IPS DF 4.7 (cell line): Measurements from ENCODE around the gene EMC9.
"Not testable (repeated sequence)": the region's sequence is repeated elsewhere in the genome, so short reads cannot be mapped to it uniquely, and the experiment has no call there.

Source experiments
- DNase-seq: peaks from one replicate; pipeline ENCODE4 v3.0.0-alpha.2; 2013; ENCODE audit warnings: low spot score; ENCODE audit errors: extremely low read depth

Gene EMC9

GRCh38 chr14:24110523-24110922 lies 30.9 kb downstream of the EMC9 start:
- DNase-seq: no peak

GRCh38 chr14:24110060-24110459 lies 31.3 kb downstream of the EMC9 start:
- DNase-seq: no peak

GRCh38 chr14:24108336-24108874 lies 33.0 kb downstream of the EMC9 start:
- no peak for DNase-seq

GRCh38 chr14:24106672-24107271 lies 34.6 kb downstream of the EMC9 start:
- no peak for DNase-seq

- not testable (repeated sequence) for DNase-seq
Measured at GRCh38 chr14:24105609-24106239, 35.7 kb downstream of the EMC9 start.

GRCh38 chr14:24103451-24103850 lies 37.9 kb downstream of the EMC9 start:
- DNase-seq: no peak

- DNase-seq: no peak
Measured at GRCh38 chr14:24102357-24103048, 38.9 kb downstream of the EMC9 start.

GRCh38 chr14:24100982-24101494 lies 40.4 kb downstream of the EMC9 start:
- no peak for DNase-seq

GRCh38 chr14:24100197-24100981 lies 41.0 kb downstream of the EMC9 start:
- DNase-seq: no peak

GRCh38 chr14:24098927-24099813 lies 42.2 kb downstream of the EMC9 start:
- no peak for DNase-seq

GRCh38 chr14:24098229-24098926 lies 43.0 kb downstream of the EMC9 start:
- DNase-seq: no peak

GRCh38 chr14:24096545-24097181 lies 44.7 kb downstream of the EMC9 start:
- DNase-seq: no peak

GRCh38 chr14:24095271-24096068 lies 45.9 kb downstream of the EMC9 start:
- DNase-seq: no peak

GRCh38 chr14:24094841-24095270 lies 46.5 kb downstream of the EMC9 start:
- DNase-seq: no peak

GRCh38 chr14:24093901-24094840 lies 47.2 kb downstream of the EMC9 start, which contains the start of gene PCK2:
Gene PCK2, plus strand, starts transcription at chr14:24094311. Its CDS starts 95 bp downstream, at chr14:24094406.
- peak; percentile 53 for DNase-seq

GRCh38 chr14:24093207-24093900 lies 48.0 kb downstream of the EMC9 start:
- DNase-seq: no peak
